IPS-15b (cell line): ENCODE data around the gene KIAA1614.

ENCODE experiments used
- H3K27me3 ChIP-seq: one replicate; pipeline ENCODE4 v1.6.1; 2013; ENCODE audit warnings: low read length; ENCODE audit not compliant: control insufficient read depth, insufficient read depth
- H3K36me3 ChIP-seq: one replicate; pipeline ENCODE4 v1.6.1; 2013; ENCODE audit warnings: low read length; ENCODE audit not compliant: control insufficient read depth, insufficient read depth
- H3K4me1 ChIP-seq: one replicate; pipeline ENCODE4 v1.6.1; 2013; ENCODE audit warnings: mild to moderate bottlenecking, low read length; ENCODE audit not compliant: control insufficient read depth, insufficient read depth
- H3K4me3 ChIP-seq: one replicate; pipeline ENCODE4 v1.5.1; 2013; ENCODE audit warnings: low read depth, low read length
- H3K9ac ChIP-seq: one replicate; pipeline ENCODE4 v1.6.1; 2013; ENCODE audit warnings: low read depth, mild to moderate bottlenecking, low read length
- H3K9me3 ChIP-seq: one replicate; pipeline ENCODE4 v1.6.1; 2013; ENCODE audit warnings: mild to moderate bottlenecking, low read length; ENCODE audit not compliant: control insufficient read depth, insufficient read depth

KIAA1614 gene

GRCh38 chr1:180975551-180975950 lies 62.9 kb downstream of the KIAA1614 start:
- H3K4me3 ChIP-seq: no peak overlapping the region
- H3K4me1 ChIP-seq: no peaks in the 10 kb centered on the region
- H3K9ac ChIP-seq: no peak overlapping the region
- H3K36me3 ChIP-seq: peaks cover 11% of the 10 kb centered on the region
- H3K27me3 ChIP-seq: no peaks in the 10 kb centered on the region
- no peaks in the 10 kb centered on the region for H3K9me3 ChIP-seq

GRCh38 chr1:180976191-180976590 lies 63.5 kb downstream of the KIAA1614 start:
- peaks cover 11% of the 10 kb centered on the region for H3K36me3 ChIP-seq
- no peaks in the 10 kb centered on the region for H3K9me3 ChIP-seq

GRCh38 chr1:180976732-180977357 lies 64.1 kb downstream of the KIAA1614 start:
- H3K4me1 ChIP-seq: peaks cover 4% of the 10 kb centered on the region
- no peak overlapping the region for H3K9ac ChIP-seq
- peaks cover 11% of the 10 kb centered on the region for H3K36me3 ChIP-seq
- H3K4me3 ChIP-seq: no peak overlapping the region
- H3K9me3 ChIP-seq: no peaks in the 10 kb centered on the region
- no peaks in the 10 kb centered on the region for H3K27me3 ChIP-seq

More at GRCh38 chr1:180976191-180976590, 63.5 kb downstream of the KIAA1614 start:
- no peaks in the 10 kb centered on the region for H3K4me1 ChIP-seq
- H3K4me3 ChIP-seq: no peak overlapping the region
- no peaks in the 10 kb centered on the region for H3K27me3 ChIP-seq
- no peak overlapping the region for H3K9ac ChIP-seq

GRCh38 chr1:180981596-180982387 lies 69.1 kb downstream of the KIAA1614 start:
- H3K9ac ChIP-seq: no peak overlapping the region
- no peak overlapping the region for H3K4me3 ChIP-seq
- H3K36me3 ChIP-seq: no peaks in the 10 kb centered on the region
- H3K27me3 ChIP-seq: no peaks in the 10 kb centered on the region
- no peaks in the 10 kb centered on the region for H3K9me3 ChIP-seq
- H3K4me1 ChIP-seq: peaks cover 4% of the 10 kb centered on the region

GRCh38 chr1:180982422-180982821 lies 69.7 kb downstream of the KIAA1614 start:
- no peaks in the 10 kb centered on the region for H3K9me3 ChIP-seq
- H3K9ac ChIP-seq: no peak overlapping the region
- no peaks in the 10 kb centered on the region for H3K27me3 ChIP-seq
- H3K4me1 ChIP-seq: peaks cover 4% of the 10 kb centered on the region
- H3K4me3 ChIP-seq: no peak overlapping the region
- H3K36me3 ChIP-seq: no peaks in the 10 kb centered on the region

- Histone ChIP-seq H3K4me1 (no peaks in the 10 kb centered on the region), H3K27me3 (no peaks in the 10 kb centered on the region), H3K9me3 (no peaks in the 10 kb centered on the region), H3K36me3 (peaks cover 15% of the 10 kb centered on the region), H3K9ac (no peak overlapping the region), H3K4me3 (no peak overlapping the region)
Measured at GRCh38 chr1:180988253-180988752, 75.6 kb downstream of the KIAA1614 start.

- H3K9ac ChIP-seq: no peak overlapping the region
- H3K36me3 ChIP-seq: peaks cover 7% of the 10 kb centered on the region
- H3K9me3 ChIP-seq: no peaks in the 10 kb centered on the region
- H3K4me1 ChIP-seq: no peaks in the 10 kb centered on the region
- H3K27me3 ChIP-seq: no peaks in the 10 kb centered on the region
- H3K4me3 ChIP-seq: no peak overlapping the region
Measured at GRCh38 chr1:180994262-180994661, 81.6 kb downstream of the KIAA1614 start.

- H3K4me3 ChIP-seq: no peak overlapping the region
- no peaks in the 10 kb centered on the region for H3K36me3 ChIP-seq
- H3K9ac ChIP-seq: no peak overlapping the region
- H3K4me1 ChIP-seq: no peaks in the 10 kb centered on the region
- H3K9me3 ChIP-seq: no peaks in the 10 kb centered on the region
- no peaks in the 10 kb centered on the region for H3K27me3 ChIP-seq
Measured at GRCh38 chr1:180997843-180998504, 85.3 kb downstream of the KIAA1614 start.
